Measurements from ENCODE around the gene TMEM190.
"Not testable (repeated sequence)": the region's sequence is repeated elsewhere in the genome, so short reads cannot be mapped to it uniquely, and the experiment has no call there.

The TMEM190 gene

GRCh38 chr19:55376241-55376933 is at the start of gene TMEM190:
Gene TMEM190 (plus strand): TSS chr19:55376826. CDS start chr19:55376854, 28 bp downstream.
- no peak within 1 kb of the TSS for H3K4me3 ChIP-seq (ENCODE audit: low read depth, low read length)
- no peak for DNase-seq (ENCODE audit: low read depth)
- no peak for TF ChIP-seq CTCF (IDR thresholded peaks at IDR 0.05; ENCODE audit: low read depth, low read length)

DNA sequence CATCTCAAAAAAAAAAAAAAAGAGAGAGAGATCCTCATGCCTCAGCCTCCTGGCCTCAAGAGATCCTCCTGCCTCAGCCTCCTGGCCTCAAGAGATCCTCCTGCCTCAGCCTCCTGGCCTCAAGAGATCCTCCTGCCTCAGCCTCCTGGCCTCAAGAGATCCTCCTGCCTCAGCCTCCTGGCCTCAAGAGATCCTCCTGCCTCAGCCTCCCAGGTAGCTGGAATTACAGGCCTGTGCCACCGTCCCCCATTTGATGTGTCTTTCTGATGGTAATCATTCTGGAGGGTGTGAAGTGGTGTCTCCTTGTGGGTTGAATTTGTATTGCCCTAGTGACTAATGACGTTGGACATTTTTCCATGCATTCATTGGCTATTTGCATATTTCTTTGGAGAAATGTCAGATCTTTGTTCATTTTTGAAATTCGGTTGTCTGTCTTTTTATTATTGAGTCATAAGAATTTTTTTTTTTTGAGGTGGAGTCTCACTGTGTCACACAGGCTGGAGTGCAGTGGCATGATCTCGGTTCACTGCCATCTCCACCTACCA is 47.8 kb upstream of the TMEM190 start:
- DNase-seq (ENCODE audit: low read depth); H3K4me3 ChIP-seq (ENCODE audit: low read depth, low read length): not testable (repeated sequence)

DNA sequence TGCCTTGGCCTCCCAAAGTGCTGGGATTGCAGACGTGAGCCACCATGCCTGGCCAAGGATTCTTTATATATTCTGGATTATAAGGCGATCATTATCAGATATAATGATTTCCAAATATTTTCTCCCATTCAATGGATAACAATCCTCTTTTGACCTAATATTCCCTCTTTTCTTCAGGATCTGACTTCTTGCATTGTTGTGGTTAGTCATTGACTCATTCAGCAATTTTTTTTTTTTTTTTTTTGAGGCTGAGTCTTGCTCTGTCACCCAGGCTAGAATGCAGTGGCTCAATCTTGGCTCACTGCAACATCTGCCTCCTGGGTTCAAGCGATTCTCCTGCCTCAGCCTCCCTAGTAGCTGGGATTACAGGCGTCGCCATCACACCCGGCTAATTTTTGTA is 46.8 kb upstream of the TMEM190 start:
- not testable (repeated sequence) for DNase-seq (ENCODE audit: low read depth); H3K4me3 ChIP-seq (ENCODE audit: low read depth, low read length)

DNA sequence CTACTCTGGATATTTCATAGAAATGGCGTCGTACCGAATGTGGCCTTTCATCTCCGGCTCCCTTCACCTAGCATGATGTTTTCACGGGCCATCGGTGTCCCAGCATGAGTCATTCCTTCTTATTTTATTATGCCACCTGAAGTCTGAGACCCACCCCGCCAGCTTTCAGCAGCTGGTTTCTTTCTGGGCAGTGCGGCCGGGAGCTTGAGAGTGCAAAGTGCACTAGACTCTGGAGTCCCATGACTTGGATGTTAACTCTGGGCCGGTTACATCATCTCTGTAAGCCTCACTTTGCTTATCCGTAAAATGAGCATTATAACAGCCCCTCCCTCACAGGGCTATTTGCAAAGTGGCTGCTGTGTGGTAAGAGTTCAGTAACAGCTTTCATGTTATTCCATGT is 42.8 kb upstream of the TMEM190 start:
- TF ChIP-seq MAX (IDR thresholded peaks at IDR 0.05; ENCODE audit: low read depth, low read length) (no peak), MYC (IDR thresholded peaks at IDR 0.05; ENCODE audit: low read depth, low read length) (no peak), POLR2A (IDR thresholded peaks at IDR 0.05; ENCODE audit: extremely low read depth, insufficient read length) (no peak), CTCF (IDR thresholded peaks at IDR 0.05; ENCODE audit: low read depth, low read length) (no peak)
- no peak for DNase-seq (ENCODE audit: low read depth)
- H3K4me3 ChIP-seq (ENCODE audit: low read depth, low read length): no peak overlapping the region

DNA sequence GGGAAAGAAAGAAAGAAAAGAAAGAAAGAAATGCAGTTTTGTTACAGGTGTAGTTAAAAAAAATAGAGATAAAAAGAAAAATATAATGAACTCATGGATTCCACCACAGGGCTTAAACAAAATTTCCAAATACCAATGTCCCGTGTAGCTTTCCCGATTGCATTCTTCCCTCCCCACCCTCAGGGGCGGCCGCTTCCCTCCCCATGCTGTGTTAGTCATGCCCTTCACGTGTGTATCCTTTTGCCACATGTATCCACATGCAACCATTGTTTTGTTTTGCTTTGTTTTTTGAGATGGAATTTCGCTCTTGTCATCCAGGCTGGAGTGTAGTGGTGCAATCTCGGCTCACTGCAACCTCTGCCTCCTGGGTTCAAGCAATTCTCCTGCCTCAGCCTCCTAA is 40.5 kb upstream of the TMEM190 start:
- H3K4me3 ChIP-seq (ENCODE audit: low read depth, low read length): no peak overlapping the region
- TF ChIP-seq MYC (IDR thresholded peaks at IDR 0.05; ENCODE audit: low read depth, low read length): no peak
- no peak for TF ChIP-seq CTCF (IDR thresholded peaks at IDR 0.05; ENCODE audit: low read depth, low read length)
- DNase-seq (ENCODE audit: low read depth): no peak

- peak within 1 kb of the TSS; percentile 59 for H3K4me3 ChIP-seq (ENCODE audit: low read depth, low read length)
- peak; percentile 98 for DNase-seq (ENCODE audit: low read depth)
- TF ChIP-seq MAX (IDR thresholded peaks at IDR 0.05; ENCODE audit: low read depth, low read length): peak; percentile 29; the same call in 1 of the 2 replicates
- no peak for TF ChIP-seq MYC (IDR thresholded peaks at IDR 0.05; ENCODE audit: low read depth, low read length)
- no peak for TF ChIP-seq POLR2A (IDR thresholded peaks at IDR 0.05; ENCODE audit: extremely low read depth, insufficient read length)
- TF ChIP-seq CTCF (IDR thresholded peaks at IDR 0.05; ENCODE audit: low read depth, low read length): no peak
Observed at GRCh38 chr19:55339105-55339888, 37.3 kb upstream of the TMEM190 start, which contains the start of gene KMT5C. Gene KMT5C (plus strand): TSS chr19:55339876. CDS start chr19:55341937, 2,061 bp downstream.
